Measurements from ENCODE around the gene GGCT.
"Not testable (repeated sequence)": the region's sequence is repeated elsewhere in the genome, so short reads cannot be mapped to it uniquely, and the experiment has no call there.

GGCT gene, protein sequence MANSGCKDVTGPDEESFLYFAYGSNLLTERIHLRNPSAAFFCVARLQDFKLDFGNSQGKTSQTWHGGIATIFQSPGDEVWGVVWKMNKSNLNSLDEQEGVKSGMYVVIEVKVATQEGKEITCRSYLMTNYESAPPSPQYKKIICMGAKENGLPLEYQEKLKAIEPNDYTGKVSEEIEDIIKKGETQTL

DNA sequence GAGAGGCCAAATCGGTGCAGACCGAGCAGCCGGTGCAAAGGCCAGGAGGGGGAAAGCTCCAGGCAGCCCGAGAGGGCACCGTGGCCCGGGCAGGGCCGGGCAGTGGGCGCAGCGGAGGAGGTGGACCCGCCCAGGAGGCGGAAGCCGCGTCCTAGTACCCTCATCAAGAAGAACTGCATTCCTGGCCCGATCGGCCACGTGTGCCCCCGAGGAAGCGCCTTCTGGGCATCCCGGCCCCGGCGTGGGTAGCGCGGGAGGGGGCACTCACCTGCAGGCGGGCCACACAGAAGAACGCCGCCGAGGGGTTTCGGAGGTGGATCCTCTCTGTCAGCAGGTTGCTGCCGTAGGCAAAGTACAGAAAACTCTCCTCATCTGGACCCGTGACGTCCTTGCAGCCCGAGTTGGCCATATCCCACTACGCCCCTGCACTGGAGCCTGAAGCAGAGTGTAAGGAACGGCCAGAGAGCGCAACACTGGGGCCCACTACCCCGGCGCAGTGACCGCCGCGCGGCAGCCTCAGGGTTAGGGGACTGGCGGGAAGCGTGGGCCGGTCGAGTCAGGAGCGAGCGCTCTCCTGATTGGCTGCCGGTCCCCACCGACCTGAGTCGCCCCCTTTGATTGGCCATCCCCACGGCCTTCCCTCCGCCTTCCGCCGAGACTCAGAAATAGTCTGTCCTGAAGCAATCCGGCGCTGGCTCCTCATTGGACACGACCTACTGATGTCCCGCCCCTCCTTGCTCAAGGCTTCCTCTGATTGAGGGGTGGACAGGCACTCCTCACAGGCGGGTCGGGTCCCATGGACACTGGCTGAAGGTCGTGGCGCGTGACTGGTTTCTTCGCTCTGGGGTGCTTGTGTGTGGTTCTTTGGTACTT, at the start of gene GGCT:
Gene GGCT (minus strand): TSS at position 529 of the 873 bp plus-strand sequence. CDS start 120 bp downstream, at position 409.
- DNase-seq, result peak; percentile 96

DNA sequence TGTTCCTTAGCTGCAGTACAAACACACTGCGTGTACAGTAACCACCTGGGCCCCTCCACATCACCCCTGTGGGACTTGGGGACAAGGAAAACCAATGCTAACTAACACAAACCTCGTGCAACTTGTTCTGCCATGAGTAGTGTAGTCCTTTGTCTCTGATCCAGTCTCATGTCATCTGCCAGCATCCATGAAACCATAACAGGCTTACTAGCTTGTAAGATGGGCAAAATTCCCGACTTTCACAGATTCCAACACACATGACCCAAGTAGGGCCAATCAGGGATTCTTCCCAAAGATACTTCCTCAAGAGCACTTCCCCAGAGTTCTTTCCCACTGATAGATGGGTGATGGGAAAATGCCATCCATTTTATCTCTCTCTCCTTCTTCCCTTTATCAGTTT, 48.9 kb upstream of the GGCT start:
- no peak for DNase-seq

DNA sequence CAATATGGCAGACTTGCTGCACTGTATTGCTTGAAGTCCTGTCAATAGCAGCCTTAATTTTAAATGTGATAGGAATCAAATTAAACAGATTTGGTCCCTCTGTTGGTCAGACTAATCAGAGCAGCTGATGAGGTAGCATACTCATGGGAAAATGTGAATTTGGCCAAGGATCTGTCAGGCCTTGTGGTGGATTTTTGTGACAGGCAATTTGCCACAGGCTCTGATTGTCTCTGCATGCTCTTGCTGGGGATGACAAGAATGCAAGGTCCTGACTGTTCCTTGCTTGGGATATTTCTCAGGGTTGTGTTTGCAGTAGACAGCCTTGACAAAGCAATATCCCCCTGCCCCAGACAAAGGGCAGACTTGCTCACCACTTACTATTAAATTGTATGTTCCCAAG, 48.5 kb upstream of the GGCT start:
- DNase-seq, result no peak

DNA sequence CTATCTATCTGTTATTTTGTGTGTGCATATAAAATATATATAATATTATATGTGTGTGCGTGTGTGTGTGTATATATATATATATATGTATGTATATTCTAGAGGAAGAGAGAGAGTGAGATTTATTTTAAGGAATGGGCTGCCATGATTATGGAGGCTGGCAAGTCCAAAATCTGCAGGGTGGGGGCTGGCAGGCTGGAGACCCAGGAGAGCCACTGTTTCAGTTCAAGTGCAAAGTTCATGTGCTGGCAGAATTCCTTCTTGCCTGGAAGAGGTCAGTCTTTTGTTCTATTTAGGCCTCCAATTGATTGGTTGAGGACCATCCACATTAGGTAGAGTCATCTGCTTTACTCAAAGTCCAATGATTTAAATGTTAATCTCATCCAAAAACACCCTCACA, 47.7 kb upstream of the GGCT start:
- no peak for DNase-seq

DNA sequence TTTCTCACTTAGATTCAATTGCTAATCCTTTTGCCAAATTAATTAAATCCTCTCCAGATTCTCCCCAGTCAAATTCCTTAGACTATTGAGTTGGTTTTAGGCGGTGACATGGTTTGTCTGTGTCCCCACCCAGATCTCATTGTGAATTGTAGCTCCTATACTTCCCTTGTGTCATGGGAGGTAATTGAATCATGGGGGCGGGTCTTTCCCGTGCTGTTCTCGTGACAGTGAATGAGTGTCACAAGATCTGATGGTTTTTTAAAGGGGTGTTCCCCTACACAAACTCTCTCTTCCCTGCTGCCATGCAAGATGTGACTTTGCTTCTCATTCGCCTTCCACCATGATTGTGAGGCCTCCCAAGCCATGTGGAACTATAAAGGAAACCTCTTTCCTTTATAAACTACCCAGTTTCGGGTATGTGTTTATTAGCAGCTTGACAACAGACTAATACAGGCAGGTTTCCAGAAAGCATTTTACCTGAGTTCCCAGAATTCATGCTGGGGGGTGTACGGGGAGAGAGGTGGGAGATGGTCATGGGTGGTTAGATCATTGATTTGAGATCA, 45.4 kb upstream of the GGCT start:
- no peak for DNase-seq

DNA sequence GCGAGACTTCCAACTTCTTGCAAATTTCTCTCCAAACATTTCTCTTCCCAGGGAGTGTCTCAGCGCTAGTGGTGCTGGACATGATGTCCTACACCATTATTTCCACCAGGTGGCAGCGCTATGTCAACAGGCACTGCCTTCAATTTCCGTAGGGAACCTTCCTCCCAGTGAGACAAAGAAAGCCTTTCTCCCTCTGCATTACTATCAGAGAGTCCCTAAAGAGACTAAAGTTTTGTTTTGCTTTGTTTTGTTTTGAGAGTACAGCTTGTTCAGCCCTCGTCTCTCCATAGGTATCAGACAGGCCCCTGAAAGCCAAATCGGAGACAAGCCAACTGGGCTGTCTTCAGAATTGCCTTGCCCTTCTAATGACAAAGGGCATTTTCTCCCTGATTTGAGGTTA, 44.2 kb upstream of the GGCT start:
- DNase-seq, result peak; percentile 8

DNA sequence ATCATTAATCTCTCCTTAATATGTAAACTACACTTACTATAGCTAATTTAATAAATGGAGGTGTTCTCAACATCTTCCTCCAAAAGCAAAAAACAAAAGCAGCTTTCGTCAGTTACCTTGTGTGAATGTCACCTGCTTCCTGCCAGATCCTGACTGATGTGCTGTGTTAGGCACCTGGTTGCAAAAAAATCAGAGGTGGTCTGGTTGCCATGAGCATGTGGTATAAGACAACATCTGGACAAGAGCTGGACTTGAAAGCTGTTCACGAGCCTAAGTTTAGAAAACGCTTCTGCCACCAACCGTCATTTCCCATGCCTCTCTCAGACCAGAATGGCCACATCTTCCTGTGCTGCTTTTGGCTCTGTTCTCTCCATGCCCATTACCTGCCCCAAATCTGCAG, 42.0 kb upstream of the GGCT start:
- DNase-seq, result no peak

DNA sequence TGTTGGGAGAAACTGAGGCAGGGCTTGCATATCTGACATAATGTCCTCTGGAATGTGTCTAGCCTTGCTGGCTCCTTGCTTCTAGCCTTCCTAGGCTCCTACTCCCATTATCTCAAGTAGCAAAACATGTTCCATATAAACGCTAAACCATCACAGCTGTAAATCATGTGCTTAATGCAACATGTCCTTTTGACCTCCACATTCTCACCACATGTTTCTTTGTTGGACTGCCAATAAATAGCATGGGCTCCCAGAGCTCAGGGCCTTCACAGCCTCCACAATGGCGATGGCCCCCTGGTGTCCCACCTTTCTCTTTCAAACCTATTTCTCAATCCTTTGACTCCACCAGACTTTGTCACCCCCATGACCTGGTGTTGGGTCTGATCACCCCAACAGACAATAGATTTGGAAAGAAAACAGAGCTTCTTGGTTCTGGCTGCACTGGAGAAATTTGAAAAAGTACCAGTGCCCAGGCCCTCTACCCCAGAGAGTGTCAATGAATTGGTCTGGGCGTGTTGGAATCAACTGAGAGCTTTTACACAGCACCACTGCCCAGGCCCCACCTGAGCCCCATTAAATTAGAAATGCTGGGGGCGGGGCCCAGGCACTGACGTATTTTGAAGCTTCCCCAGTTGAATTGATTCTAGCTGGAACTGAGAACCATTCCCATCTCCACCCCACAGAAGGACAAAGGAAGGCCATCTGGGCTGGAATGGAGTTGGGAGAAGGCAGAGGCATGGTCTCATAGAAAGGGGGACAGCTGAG, 41.3 kb upstream of the GGCT start:
- DNase-seq, result no peak

DNA sequence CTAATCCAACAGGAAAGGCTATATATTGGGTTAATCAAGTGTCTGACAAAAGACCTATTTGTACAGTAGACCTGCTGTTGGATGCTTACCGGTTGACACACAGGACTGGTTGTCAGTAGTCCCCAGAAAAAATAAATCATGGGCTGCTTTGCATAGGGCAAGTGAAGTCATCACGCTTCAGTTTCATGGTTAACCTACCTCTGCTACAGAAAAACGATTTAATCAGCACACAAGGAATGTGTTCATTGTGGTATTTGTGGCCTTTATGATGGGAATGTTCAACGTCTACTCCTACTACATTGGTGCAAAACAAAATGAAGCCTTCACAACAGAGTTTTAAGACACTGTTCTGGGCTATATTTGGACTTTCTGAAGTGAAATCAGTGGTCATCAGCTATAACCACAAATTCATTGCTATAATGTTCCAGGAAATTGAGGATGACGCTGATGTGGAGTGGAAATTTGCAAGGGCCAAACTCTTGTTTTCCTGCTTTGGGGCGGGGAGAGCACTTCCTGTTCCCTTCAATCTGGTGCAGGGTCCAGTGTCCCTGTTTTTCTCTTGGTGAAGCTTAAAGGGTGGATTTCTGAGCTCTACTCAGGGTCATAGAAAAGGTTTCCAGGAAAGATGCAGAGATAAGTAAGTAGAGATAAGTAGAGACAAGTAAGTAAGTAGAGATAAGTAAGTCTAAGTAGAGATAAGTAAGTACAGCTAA, 39.3 kb upstream of the GGCT start:
- no peak for DNase-seq

DNA sequence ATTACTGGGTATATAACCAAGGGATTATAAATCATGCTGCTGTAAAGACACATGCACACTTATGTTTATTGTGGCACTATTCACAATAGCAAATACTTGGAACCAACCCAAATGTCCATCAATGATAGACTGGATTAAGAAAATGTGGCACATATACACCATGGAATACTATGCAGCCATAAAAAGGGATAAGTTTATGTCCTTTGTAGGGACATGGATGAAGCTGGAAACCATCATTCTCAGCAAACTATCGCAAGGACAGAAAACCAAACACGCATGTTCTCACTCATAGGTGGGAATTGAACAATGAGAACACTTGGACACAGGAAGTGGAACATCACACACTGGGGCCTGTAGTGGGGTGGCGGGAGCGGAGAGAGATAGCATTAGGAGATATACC, 38.5 kb upstream of the GGCT start:
- DNase-seq, result not testable (repeated sequence)

DNA sequence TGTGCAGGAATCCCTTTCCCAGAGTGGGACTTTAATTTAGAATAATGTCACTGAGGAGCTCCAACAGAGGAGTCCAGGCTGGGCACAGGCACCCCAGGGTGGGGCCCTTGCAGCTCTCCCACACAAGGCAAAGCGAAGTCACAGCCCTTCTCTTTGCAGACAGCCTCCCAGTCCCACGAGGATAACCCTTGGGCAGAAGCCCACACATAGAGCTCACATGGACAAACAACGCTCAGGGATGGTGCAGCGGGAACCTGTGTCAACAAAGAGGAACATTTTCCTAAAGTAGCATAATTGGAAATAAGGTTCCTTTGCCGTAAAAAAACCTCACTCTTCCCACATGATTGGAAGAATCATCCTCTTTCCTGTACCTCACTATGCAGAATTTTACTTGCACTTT, 29.3 kb upstream of the GGCT start:
- DNase-seq, result no peak

DNA sequence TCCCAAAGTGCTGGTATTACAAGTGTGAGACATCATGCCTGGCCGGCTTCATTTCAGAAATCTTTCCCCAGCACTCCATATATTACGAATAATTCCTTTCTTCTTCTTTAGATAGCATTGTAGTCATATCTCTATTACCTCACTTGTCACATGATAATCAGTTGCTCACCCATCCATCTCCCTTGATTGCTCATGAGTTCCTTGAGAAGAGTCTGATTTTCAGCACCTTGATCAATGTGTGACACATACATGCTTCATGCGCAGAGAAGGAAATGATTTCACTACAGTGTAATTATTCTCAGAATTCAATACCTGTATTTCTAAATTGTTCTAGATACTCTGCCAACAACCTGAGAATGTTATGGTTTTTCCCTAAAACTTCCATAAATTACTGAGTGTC, 26.7 kb upstream of the GGCT start:
- DNase-seq, result no peak

DNA sequence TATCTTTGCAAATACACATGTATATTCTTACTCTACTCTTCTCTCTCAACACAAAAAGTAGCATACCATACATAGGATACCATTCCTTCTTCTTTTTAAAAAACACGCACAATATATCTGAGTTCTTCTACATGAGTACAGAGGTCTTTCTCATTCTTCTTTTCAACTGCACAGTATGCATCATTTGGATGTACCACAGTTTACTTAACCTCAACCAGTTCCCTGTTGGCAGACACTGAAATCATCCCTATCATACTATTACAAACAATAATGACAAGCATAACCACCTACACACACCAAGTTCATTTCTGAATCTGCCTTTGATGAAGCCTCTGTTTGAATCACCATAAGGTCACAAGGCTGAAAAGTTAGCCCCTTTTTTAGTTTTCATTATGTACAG, 25.7 kb upstream of the GGCT start:
- DNase-seq, result no peak

DNA sequence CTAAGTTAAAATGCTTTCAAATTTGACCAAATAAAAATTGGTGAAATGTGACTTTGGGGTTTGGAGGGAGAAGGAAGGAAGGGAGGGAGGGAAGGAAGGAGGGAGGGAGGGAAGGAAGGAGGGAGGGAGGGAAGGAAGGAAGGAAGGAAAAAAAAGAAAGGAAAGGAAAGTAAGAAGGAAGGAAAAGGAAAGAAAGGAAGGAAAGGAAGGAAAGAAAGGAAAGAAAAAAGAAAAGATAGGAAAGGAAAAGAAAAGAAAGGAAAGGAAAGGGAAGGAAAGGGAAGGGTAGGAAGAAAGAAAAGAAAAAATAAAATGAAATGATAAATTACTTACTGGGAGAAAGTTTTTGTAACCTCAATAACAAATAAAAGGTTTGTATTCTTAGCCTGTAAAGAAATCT, 24.1 kb upstream of the GGCT start:
- no peak for DNase-seq

DNA sequence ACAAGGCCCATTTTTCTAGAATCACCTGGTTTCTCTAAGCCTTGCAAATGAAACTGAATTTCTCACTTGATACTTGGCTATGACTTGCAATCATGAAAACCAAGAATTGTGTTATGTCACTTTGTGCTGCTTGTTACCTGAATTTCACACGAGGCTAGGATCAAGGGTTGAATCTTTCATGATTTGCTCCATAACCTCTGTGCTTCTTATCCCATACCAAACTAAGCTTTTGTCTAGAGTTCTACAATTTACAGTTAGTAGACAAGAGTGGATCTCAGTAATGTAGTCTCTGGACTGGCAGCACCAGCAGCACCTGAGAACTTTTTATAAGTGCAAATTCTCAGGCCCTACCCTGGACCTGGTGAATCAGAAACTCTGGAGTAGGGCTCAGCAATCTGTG, 22.7 kb upstream of the GGCT start:
- not testable (repeated sequence) for DNase-seq

DNA sequence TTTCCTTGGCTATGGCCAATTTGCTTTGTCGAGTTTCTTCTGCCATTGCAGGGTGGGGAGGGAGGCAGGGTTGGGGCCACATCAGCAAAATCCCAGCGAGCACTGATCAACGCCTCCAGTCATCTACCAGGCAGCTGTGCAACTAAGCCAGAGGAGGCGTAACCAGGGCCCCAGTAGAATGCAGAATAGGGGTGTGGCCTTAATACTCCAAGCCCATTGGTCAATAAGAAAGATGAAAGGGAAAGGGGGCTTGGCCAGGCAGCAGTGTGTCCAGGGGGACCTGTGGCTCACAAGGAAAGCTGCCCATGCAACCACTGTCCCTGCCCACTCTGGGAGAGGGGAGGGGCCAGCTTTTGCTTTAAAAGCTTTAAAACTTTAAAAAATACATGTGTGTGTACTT, 21.5 kb upstream of the GGCT start:
- no peak for DNase-seq

DNA sequence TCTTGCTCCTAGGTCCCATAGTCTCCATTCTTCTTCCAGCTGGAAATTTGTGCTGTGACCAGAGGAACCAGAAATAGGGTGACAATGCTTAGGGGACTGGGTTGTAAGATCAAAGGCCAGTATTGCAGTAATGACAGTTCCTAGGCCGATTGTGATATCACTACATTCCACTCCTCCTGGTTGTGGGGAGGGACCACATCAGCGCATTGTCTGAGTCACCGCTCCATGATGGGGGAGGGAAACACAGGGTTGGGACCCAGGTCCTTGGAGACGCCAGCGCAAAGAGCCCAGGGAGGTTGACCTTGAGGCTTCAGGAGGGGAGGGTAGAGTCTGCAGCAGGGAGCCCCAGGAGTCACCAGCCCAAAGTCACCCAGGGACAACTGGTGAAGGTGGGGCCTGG, 20.8 kb upstream of the GGCT start:
- DNase-seq, result no peak

DNA sequence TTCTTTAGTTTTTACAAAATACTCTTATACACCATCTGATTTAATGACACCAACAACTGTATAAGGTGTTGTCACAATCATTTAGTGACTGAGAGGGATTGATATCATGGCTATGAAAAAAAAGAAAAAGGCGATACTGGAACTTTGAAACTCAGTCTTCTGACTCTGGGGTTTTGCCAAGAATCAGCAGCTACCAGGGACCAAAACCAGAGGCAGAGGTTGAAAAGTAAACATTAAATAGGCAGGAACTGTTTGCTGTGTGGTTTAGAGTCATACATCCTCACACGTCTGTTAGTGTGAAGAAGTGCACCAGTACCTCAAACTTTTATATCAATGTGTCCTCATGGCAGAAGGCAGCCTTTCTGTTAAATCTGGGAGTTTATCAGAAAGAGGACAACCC, 19.9 kb upstream of the GGCT start:
- no peak for DNase-seq

DNA sequence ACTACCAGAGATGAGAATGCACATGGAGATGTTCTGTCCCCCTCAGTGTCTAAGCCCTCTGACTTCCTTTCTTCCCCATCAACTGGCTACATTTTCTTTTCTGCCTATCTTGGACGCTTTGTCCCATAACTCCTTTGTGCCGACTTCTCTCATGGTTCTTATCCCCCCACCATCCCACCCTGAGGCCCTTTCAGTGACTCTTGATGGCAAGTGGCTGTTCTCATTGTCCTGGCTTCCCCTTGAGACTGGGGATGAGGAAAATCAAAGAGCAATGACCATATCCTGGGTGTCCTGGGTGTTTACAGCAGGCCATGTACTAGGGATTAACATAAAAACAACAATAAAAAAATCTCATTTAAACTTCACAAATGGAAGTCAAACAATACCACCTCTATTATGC, 18.8 kb upstream of the GGCT start:
- DNase-seq, result no peak

DNA sequence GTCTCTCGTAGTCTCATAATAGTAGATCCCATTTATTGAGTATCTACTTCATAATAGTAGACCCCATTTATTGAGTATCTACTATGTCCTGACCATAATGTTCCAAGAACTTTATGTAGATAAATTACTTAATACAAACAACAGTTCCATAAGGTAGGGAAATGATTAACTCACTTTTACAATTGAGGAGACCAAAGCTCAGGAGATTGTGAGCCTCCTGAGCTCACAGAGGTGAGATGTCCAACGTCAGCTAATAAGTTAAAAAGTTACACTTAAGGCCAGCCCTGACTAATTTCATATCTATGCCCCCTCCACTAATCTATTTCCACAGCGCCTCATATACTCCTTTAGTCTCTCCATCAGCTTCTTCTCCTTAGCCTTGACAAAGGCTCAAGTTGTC, 17.5 kb upstream of the GGCT start:
- no peak for DNase-seq

DNA sequence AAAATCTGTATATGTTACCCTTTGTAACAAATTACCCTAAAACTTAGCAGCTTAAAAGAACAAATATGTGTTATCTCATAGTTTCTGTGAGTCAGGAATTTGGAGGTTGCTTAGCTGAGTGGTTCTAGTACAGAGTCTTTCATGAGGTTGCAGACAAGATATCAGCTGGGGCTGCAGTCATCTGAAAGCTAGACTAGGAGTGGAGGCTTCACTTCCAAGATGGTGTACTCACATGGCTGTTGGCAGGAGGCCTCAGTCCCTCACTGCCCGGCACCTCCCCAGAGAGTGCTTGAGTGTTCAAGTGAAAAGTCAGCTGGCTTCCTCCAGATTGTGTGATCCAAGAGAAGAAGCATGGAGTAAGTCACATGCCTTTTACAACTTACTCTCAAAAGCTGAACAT, 16.9 kb upstream of the GGCT start:
- no peak for DNase-seq

DNA sequence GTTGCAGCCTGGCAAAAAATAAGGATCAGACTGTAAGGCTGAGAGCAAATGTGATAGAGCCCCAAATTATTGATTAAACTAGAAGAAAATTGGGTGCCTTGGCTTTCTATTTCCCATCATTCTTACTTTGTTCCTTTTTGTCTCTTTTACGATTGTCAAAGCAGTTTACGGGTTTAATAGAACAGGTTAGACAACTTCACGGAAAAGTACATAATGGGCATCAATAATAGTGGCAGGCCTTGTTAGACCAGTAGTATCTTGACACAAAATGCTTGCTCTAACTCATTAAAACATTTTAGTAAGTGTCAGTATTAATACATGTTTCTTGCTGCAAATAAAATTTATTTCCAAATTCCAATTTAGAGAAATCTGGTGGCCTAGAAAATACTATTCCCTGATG, 14.5 kb upstream of the GGCT start:
- no peak for DNase-seq

DNA sequence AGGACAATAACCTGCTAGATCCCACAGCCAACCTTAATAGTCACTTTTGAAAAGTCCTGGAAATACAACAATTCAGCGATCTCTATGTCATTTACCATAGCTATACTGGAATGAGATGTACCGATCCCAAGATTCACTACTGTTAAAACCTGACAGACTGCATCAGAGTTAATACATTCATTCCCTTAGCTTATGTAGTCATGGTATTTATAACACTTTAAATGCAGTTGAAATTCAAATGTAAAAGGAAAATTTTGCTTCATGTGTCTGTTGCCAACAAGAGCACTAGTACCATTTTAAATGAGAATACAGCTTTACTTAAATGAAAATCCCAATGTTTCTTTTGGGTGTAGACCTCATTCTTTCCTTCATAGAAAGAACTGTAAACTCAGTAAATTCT, 11.1 kb upstream of the GGCT start:
- no peak for DNase-seq
